ENCODE measurements around the gene RNLS.
A peak's percentile ranks its signal among the peaks of the same experiment; 100 is the strongest.
"Not testable (repeated sequence)": the region's sequence is repeated elsewhere in the genome, so short reads cannot be mapped to it uniquely, and the experiment has no call there.

Gene RNLS

DNA sequence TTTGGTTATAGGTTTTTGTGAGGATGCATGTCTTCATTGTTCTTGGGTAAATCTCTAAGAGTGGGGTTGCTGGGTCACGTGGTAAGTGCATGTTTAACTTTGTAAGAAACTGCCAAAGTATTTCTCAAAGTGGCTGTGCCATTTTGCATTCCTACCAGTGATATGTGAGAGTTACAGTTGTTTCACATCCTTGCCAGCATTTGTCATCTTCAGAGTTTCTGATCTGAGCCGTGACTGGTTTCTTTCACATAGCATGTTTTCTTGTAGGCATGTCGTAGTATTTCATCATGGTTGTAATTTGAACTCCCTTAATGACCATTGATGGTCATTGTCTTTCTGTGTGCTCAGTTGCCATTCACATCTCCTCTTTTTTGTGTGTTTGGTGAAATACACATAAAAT lies 286.0 kb downstream of the RNLS start:
- no peak for DNase-seq (ENCODE audit: low spot score)

- no peak for DNase-seq (ENCODE audit: low spot score)
Measured at GRCh38 chr10:88293651-88294230, 289.4 kb downstream of the RNLS start.

DNA sequence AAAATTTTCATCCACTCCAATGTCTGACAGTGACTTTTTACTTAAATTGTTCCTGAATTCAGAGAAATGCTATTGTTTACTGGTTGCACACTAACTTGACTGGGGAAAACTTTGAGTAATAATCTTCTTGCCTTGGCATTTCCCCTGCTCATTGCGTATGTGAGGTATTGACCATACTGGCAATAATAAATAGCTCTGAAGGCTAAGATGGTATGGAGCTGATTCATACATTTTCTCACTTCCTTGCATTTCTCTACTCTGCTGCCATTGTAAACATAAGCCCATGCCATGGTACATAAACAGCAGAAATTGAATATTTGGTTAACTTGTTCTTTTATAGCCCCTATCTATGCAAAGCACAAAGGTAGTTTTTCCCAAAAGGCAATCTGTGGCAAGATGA lies 290.0 kb downstream of the RNLS start:
- DNase-seq (ENCODE audit: low spot score): no peak

DNA sequence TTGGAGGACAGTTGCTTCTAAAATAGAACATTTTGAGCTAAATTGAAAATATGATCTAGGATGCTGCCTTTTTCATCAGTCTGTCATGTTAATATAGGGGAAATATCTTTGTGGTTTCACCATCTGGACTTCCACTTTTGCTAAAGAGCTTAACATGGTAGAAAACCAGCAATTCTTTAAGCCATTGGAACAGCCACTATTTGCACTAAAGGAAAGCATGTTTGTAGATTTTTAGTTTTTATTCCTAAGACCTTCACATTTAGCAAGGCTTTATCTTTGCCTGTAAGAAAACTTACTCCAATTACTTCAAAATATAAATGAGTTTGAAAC lies 291.0 kb downstream of the RNLS start:
- DNase-seq (ENCODE audit: low spot score): no peak

DNA sequence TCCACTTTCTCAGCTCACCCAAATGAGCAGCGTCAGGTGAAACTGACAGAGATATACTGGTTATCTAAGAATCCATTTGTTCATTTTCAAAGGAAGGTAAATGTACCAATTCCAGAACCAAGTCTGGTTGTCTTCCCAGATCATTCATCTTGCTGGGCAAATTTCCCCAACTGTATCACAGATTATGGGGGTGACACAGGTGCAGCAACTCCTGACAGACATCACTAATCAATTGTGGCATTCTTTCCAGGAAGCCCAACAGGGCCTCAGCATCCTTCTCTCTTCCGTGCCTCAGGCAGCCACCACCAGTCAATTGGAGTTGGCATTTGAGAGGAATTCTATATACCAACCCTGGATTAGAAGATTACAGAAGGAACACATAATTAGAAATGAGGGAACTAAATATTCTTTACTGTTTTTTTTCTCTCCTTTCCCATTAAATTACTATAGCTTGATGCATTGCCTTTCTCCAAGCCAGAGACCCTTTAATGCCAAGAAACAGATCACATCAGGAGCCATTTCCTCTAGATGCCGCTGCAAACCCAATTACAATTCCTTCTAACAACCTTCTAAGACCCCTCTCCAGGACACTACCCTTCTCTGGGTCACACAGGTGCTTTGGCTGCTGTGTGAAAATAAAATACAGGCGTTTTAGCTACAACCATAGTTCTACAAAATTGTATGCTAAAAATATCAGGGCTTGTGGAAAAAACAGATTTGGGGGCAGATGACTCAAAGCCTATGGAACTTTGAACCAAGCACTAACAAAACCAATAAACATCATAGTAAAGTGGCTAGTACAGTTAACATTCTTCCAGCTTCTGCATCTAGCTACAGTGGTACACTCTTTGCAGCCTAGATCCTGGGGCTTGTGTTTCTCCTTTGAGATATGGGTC lies 291.6 kb downstream of the RNLS start:
- peak; percentile 70 for DNase-seq (ENCODE audit: low spot score)

GRCh38 chr10:88289342-88289741 lies 293.8 kb downstream of the RNLS start:
- no peak for DNase-seq (ENCODE audit: low spot score)

DNA sequence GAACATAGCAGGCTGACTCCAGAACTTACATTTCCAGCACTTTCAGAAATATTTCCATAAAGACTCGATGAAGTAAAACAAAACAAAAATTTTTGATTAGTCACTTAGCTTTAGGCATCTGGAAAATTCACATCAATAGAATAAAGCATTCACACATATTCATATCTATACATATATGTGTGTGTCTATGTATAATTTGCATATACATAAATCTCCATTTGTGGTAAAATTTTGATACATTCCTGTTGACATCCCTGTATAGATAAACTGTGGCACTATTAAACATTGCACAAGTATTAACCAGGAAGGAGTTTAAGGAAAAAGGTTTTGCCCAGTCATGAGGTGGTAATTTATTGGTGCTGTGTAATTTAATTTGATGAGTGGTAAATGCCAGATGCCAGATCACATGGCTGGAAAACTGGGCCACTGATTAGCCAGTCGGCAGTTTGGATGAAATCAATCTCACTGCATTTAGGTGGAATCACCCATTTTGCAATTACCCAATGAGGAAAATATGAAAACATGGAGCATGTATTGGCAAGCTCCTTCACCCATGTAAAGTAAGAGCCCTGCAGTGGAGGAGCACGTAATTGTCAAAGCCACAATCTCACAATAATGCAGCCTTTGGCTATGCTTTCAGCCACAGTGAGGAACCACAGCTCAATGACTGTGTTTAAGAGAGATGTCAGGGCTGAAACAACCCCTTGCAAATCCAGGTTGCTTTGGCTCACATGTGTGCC lies 294.6 kb downstream of the RNLS start:
- DNase-seq (ENCODE audit: low spot score): peak; percentile 53

DNA sequence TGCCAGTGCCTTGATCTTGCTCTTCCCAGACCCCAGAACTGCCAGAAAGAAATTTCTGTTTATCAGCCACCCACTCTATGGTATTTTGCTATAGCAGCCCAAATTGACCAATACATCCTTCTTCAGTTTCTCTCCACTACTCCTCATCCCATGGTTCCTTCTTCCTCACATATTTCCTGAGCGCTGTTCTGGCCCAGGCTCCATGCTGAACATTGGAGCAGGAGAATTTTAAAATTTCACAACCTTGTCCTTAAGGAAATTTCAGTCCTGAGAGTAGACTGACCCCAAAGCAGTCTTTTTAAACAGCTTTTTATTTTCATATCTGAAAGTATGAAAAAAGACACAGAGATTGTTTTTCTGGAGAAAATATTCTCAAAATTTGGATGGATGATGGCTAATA lies 297.1 kb downstream of the RNLS start:
- no peak for DNase-seq (ENCODE audit: low spot score)

GRCh38 chr10:88281592-88282347 lies 301.3 kb downstream of the RNLS start:
- DNase-seq (ENCODE audit: low spot score): no peak

- peak; percentile 71 for DNase-seq (ENCODE audit: low spot score)
Measured at GRCh38 chr10:88280518-88280917, 302.6 kb downstream of the RNLS start.

DNA sequence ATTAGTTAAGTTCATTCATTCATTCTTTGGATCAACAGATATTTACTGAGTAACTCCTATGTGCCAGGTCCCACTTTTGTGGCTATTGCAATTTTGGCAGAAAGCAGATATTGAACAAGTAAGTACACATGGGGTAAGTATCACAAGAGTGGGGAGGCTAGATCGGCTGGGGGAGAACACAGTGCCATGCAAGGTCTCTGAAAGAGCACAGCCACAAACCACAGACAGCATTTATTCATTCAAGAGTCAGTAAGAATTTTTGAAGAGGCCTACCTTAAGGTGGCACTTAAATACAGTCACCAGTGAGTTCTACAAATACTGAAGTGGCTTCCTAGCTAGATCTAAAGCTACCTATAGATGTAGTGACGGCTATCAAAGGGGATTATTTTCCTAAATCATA lies 304.2 kb downstream of the RNLS start:
- DNase-seq (ENCODE audit: low spot score): no peak

DNA sequence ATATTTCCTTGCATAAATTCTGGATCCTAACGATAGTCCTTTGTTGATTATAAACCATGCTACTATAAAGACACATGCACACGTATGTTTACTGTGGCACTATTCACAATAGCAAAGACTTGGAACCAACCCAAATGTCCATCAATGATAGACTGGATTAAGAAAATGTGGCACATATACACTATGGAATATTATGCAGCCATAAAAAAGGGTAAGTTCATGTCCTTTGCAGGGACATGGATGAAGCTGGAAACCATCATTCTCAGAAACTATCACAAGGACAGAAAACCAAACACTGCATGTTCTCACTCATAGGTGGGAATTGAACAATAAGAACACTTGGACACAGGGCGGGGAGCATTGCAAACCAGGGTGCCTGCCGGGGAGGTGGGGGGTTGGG lies 306.2 kb downstream of the RNLS start:
- DNase-seq (ENCODE audit: low spot score): not testable (repeated sequence)

GRCh38 chr10:88274286-88274685 lies 308.8 kb downstream of the RNLS start:
- DNase-seq (ENCODE audit: low spot score): no peak

- no peak for DNase-seq (ENCODE audit: low spot score)
Measured at GRCh38 chr10:88273567-88273966, 309.6 kb downstream of the RNLS start.

- no peak for DNase-seq (ENCODE audit: low spot score)
Measured at GRCh38 chr10:88271761-88272543, 311.2 kb downstream of the RNLS start.

GRCh38 chr10:88270871-88271713 lies 312.0 kb downstream of the RNLS start:
- no peak for DNase-seq (ENCODE audit: low spot score)

DNA sequence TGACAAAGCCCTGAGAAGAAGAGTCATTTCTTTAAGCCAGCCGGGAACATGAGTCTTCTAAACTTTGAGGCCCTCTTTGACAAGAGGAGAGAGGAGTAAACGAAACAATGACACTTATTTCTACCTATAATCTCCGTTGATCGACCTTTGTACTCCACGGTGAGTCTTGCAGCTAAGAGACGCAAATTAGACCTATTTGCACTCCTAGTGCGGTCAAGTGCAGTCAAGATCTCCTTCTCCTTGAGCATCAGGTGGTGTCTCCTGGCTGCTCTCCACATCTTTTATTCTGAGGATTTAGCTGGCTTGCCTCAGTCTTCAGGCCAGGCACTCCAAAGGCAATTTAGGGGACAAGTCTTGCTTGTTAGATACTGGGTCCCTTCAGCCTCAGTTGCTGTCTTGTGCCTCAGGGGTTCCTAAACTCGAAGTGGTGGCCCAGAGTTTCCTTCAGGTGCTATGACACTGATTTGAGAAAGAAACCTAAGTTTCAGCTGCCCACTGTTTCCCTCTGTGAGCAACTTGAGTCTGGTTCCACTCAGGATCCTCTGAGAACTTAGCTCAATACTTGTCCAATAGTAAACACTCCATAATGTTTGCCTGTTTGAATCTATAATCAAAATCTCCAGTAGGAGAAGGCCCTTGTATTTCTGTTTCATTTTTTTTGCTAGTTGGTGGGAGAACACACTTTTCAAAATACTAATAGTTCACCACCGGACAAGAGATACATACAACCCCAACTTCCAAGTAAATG lies 312.9 kb downstream of the RNLS start:
- no peak for DNase-seq (ENCODE audit: low spot score)

DNA sequence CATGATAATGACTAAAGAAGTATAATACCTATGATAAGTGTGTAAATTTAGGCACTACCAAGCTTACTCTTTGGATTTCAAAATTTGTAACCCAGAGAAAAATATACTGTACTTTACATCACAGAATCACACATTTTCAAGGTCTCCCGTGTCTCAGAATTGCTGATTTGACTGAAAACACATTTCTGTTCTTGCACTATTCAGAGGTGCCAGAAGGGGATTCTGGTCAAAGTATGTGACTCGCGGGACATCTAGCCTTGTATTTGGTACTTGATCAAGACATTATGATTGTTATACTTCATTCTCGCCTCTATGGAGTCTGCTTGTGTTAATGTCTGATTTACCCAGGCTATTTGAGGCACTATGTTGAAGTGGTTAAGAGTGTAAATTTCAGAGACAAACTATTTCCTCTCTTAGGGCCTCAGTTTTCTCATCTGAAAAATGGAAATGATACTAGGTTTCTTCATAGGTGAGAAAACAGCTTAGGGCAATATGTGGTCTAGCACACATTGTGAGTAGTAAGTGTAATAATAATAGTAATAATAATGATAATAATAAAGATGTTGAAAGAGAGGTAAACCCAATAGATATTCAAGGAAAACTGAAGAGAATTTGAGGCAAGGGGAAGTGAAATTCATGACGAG lies 320.4 kb downstream of the RNLS start:
- no peak for DNase-seq (ENCODE audit: low spot score)

DNA sequence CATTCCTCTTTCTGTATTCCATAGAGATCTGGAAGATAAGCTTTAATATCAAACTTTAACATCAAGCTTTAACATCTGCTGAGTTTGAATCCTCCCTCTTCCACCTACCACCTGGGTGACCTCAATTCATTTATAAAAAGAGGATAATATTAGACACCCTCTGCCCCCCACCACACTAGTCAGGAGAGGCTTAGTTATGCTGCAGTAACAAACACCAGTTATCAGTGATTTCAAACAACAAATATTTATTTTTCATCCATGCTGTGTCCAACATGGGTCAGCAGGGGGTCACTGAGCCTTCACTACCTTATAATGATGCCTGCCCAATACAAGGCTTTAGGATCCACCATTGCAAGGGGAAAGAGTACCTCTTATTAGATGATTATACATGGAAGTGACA lies 322.0 kb downstream of the RNLS start:
- DNase-seq (ENCODE audit: low spot score): no peak

Data from SK-N-DZ (cell line).